GM06990 (cell line): ENCODE results near the gene HSP90AA1.
"Not testable (repeated sequence)": the region's sequence is repeated elsewhere in the genome, so short reads cannot be mapped to it uniquely, and the experiment has no call there.

Experiments
- DNase-seq: peaks from one replicate; pipeline ENCODE4 v3.0.0-alpha.2; 2011; ENCODE audit not compliant: insufficient read length; ENCODE audit errors: extremely low read depth
- H3K27me3 ChIP-seq: replicated peaks from 2 replicates; pipeline ENCODE4 v1.6.0; 2011; ENCODE audit warnings: low read length; ENCODE audit not compliant: control insufficient read depth, insufficient read depth
- H3K36me3 ChIP-seq: 2 replicates; pipeline ENCODE4 v1.5.1; 2011; ENCODE audit warnings: low read length; ENCODE audit not compliant: control insufficient read depth, insufficient read depth
- H3K4me3 ChIP-seq: replicated peaks from 2 replicates; pipeline ENCODE4 v1.5.1; 2011; ENCODE audit warnings: low read depth, mild to moderate bottlenecking, control low read depth, low read length
- CTCF ChIP-seq: IDR thresholded peaks from 2 replicates; pipeline ENCODE4 v1.5.1; 2011; ENCODE audit warnings: low read length, control low read depth, mild to moderate bottlenecking, inconsistent platforms; ENCODE audit not compliant: insufficient read depth, poor library complexity, severe bottlenecking

The HSP90AA1 gene

GRCh38 chr14:102111101-102111500, 24.3 kb upstream of the HSP90AA1 start:
- Histone ChIP-seq H3K4me3 (no peak overlapping the region), H3K36me3 (no peaks in the 10 kb centered on the region), H3K27me3 (no peaks in the 10 kb centered on the region)
- DNase-seq: no peak
- TF ChIP-seq CTCF: no peak

- not testable (repeated sequence) for DNase-seq, H3K4me3 ChIP-seq, H3K27me3 ChIP-seq, H3K36me3 ChIP-seq
Observed at GRCh38 chr14:102109332-102109731, 22.5 kb upstream of the HSP90AA1 start.

GRCh38 chr14:102105369-102105768, 18.5 kb upstream of the HSP90AA1 start:
- TF ChIP-seq CTCF: no peak
- Histone ChIP-seq H3K36me3 (no peaks in the 10 kb centered on the region), H3K27me3 (no peaks in the 10 kb centered on the region), H3K4me3 (no peak overlapping the region)
- DNase-seq: no peak

GRCh38 chr14:102103062-102103695, 16.3 kb upstream of the HSP90AA1 start:
- H3K27me3 ChIP-seq: no peaks in the 10 kb centered on the region
- DNase-seq: peak; percentile 33
- H3K4me3 ChIP-seq: no peak overlapping the region
- no peak for TF ChIP-seq CTCF
- no peaks in the 10 kb centered on the region for H3K36me3 ChIP-seq

- no peak overlapping the region for H3K4me3 ChIP-seq
- TF ChIP-seq CTCF: no peak
- DNase-seq: no peak
Observed at GRCh38 chr14:102097441-102098135, 10.7 kb upstream of the HSP90AA1 start.

GRCh38 chr14:102096569-102097188, 9.8 kb upstream of the HSP90AA1 start:
- Histone ChIP-seq H3K4me3 (no peak overlapping the region), H3K36me3 (no peaks in the 10 kb centered on the region), H3K27me3 (no peaks in the 10 kb centered on the region)
- no peak for DNase-seq
- peak; percentile 89 for TF ChIP-seq CTCF

More at GRCh38 chr14:102097441-102098135, 10.7 kb upstream of the HSP90AA1 start:
- Histone ChIP-seq H3K36me3 (no peaks in the 10 kb centered on the region), H3K27me3 (no peaks in the 10 kb centered on the region)
